HG03342 (cell line): ENCODE measurements around the gene AFDN.

Source experiments
- ATAC-seq: cut with Tn5 transposase; IDR thresholded peaks from one replicate; pipeline ENCODE4 v1.9.1; 2021; ENCODE audit warnings: mild to moderate bottlenecking, moderate library complexity; ENCODE audit not compliant: unreplicated experiment

AFDN gene

GRCh38 chr6:167976708-167977107, 150.0 kb downstream of the AFDN start:
- ATAC-seq, result no peak

DNA sequence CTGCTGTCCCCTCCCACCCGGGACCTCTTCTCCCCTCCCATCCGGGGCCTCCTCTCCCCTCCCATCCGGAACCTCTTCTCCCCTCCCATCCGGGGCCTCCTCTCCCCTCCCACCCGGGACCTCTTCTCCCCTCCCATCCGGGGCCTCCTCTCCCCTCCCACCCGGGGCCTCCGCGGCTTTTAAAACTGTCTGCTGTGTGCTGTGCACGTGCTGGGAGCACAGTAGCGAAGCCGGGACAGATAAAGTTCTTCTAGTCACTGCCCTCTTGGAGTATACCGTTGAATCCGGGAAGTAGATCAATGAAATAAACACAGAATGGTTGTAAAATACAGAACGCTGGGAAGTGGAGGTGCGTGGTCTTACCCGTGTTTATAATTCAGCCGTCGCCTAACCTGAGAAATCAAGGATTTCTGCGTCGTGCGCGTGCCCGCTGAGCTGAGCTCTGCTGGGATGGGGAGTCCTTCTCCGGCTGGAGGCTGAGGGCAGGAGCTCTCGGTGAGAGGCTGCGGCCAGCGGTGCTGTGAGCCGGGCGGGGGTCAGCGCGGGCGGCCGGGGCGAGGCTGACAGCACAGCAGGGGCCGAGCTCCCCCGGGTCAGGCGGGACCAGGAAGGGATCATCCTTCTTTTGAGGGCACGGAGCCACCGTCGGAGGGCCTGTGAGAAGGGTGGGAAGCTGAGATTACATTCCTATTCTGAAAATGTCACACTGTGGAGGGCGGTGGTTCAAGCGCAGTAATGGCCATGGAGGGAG, 151.2 kb downstream of the AFDN start:
- ATAC-seq, result no peak

DNA sequence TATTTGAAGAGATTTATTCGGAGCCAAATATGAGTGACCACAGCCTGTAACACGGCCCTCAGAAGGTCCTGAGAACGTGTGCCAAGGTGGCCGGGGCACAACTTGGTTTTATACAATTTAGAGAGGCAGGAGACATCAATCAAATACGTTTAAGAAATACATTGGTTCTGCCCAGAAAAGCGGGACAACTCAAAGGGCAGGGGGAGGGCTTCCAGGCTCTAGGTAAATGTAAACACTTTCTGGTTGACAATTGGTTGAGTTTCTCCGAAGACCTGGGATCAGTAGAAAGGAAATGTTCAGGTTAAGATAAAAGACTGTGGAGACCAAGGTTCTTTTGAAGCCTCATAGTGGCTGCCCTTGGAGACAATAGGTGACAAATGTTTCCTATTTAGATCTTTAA, 151.9 kb downstream of the AFDN start:
- no peak for ATAC-seq

- ATAC-seq, result no peak
Measured at GRCh38 chr6:167979436-167980139, 152.9 kb downstream of the AFDN start.

DNA sequence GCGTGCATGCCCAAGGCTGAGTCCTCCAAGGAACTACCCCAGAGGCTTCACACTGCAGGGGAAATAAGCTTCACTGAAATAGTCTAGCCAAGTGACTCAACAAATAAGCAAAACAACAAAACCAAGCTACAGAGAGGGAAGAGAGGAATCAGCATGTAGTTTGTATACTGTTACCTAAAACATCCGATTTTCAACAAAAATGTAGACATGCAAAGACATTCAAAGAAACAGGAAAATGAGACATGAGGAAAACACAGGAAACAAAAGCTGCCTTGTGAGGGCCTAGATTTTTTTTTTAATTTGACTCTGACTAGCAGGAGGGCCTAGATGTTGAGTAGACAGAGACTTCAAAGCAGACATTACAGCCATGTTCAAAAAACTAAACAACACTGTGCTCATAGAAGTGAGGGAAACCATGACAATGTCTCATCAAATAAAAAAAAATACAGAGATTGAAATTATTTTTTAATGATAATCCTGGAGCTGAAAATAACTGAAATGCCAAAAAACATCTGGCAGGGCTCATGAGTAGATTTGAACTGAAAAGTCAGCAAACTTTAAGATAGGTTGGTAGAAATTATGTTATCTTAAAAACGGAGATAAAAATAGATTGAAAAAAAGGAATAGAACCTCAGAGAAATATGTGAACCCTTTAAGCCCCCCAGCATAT, 154.3 kb downstream of the AFDN start:
- no peak for ATAC-seq

GRCh38 chr6:167981916-167982462, 155.3 kb downstream of the AFDN start:
- ATAC-seq, result no peak

- ATAC-seq, result no peak
Measured at GRCh38 chr6:167984144-167984719, 157.5 kb downstream of the AFDN start.

- ATAC-seq, result no peak
Measured at GRCh38 chr6:167984876-167985604, 158.3 kb downstream of the AFDN start.

GRCh38 chr6:167985911-167986595, 159.3 kb downstream of the AFDN start:
- ATAC-seq, result no peak

DNA sequence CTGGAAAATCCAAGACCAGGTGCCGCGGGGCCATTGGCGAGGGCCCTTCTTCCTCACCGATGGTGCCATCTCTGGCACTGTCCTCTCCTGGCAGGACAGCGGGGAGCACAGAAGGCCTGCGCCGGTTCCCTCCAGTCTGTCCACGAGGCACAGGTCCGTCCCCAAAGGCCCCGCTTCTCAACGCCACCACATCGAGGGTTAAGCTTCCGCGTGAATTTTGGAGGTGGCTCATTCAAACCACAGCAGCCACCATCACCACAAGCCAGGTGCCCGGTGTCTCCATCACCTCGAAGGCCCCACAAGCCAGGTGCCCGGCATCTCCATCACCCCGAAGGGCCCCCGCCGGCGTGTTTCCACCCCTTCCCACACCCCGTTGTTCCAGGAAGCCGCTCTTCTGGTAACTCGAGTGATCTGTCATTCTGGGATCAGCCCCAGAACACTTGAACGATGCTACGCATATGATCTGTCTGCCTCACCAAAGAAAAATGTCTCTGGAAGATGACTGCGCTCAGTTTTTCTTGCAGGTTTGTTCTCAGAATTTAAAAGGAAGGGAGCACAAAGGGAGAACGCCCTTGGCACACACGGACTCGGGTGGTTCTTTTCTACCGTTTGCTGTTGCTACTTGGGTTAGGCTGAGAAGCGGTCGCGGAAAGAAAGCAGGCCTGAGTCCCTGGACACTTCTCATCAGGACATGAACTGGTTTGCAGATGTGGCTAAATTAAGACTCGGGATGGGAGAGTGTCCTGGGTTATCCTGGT, 160.9 kb downstream of the AFDN start:
- no peak for ATAC-seq

GRCh38 chr6:167988154-167988495, 161.4 kb downstream of the AFDN start:
- ATAC-seq, result no peak

- no peak for ATAC-seq
Measured at GRCh38 chr6:167988945-167989841, 162.5 kb downstream of the AFDN start.

DNA sequence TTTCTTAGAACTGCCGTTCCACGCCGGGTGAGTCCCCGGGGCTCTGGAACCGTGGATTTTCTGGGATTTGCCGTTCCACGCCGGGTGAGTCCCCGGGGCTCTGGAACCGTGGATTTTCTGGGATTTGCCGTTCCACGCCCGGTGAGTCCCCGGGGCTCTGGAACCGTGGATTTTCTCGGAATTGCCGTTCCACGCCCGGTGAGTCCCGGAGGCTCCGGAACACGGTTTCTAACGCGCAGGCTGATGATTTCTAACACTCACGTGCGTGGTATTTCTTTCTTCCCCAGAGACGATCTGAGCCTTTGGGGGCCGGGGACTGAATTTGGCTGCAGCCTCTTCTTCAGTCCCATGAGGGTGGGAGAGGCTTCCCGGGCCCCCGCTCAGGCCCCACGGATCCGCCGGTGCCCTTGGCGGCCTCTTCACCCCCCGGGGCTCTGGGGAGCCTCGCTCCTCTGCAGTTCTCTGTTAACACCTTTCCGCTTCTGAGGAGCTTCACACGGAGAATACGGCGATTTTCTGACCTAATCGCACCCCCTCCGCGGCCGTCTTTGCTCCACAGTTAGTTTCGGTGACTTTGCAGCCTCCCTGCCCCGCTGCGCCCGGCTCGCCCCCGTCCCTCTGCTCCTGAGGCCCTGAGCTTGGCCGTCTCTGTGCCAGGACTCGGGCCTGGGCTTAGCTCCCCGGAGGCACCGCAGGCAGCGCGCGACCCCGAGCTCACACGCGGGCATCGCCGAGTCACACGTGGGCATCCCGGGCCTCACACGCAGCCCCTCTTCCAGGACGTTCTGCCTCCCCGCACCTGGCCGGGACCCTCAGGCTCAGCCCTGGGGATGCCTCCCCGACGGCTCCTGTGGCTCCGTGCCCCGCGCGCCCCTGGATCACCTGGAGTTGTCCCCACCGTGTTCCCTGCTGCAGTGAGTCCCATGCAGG, 163.6 kb downstream of the AFDN start:
- no peak for ATAC-seq

DNA sequence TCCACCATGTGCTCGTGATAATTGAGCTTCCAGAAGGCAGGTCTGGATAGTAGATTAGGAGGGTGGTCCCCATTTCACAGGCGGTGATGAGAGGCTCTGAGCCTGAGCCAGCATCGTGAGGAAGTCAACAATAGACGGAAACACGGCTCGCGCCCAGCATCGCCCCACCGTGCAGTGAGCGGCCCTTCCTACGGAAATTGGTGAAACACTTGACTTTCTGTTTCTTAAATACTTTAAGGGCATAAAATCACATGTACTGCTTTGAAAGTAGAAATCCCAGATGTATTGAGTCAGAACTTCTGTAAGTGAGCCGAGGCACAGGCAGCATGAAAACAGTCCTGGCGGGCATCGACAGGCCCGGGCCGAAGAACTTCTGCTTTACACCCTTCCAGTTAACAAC, 166.5 kb downstream of the AFDN start:
- ATAC-seq, result no peak

DNA sequence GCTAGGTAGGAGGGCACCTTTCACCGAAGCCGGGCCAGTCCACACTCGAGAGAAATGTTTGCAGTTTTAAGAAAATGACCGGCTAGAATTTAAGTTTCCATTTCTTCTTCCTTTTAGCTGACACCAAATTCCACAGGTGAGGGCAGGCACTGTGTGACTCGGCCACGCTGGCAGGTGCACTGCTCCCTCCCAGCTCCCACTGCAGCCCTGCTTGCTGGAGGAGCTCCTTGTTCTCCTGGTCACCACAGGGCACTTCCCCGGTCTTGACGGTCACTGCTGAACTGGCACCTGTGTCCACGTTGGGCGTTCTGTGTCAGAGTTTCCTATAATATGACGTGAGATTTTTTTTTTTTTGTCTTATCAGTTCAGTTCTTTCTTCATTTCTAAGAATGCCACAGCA, 167.1 kb downstream of the AFDN start:
- ATAC-seq, result no peak

GRCh38 chr6:167995302-167995701, 168.6 kb downstream of the AFDN start:
- ATAC-seq, result no peak

DNA sequence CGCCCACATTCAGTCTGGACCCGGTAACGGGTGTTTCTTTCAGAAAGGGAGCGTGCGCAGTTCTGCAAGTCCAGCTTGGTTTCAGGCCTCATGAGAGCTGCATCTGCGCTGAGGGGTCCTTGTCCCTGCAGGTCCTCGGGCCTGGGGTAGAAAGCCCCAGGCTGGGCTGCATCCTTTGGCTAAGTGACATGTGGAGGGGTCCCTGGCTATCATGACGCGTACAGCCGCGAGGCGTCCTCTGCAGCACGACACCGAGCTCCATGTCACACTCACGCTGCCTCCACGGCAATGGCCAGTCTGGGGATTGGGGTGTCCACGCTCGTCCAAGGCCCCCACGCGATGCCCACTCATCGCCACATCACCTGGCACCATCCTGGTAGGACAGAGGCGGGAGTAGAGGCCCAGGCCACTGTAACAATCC, 169.0 kb downstream of the AFDN start:
- no peak for ATAC-seq
